ENCODE measurements around the gene LAIR1.
A peak's percentile ranks its signal among the peaks of the same experiment; 100 is the strongest.
"Not testable (repeated sequence)": the region's sequence is repeated elsewhere in the genome, so short reads cannot be mapped to it uniquely, and the experiment has no call there.

LAIR1 gene

GRCh38 chr19:54339646-54340358, 24.9 kb downstream of the LAIR1 start:
- no peak for DNase-seq

DNA sequence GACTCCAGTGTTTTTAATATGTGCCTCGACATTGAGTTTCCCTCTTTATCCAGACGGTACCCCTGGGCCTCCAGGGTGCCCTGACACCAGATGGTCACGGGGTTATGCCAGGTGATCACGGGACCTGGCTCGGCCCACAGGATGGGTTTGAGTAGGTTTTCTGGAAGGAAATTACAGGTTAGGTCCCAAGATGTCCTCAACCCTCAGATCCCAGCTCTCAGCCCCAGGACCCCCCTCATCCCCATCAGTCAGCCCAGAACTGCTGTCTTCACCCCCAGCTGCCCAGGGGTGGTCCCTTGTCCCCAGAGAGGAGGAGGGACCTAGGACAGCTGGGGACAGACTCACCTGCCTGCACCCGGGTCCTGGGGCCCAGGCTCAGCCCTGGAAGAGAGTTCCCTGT, 26.2 kb downstream of the LAIR1 start:
- no peak for DNase-seq

DNA sequence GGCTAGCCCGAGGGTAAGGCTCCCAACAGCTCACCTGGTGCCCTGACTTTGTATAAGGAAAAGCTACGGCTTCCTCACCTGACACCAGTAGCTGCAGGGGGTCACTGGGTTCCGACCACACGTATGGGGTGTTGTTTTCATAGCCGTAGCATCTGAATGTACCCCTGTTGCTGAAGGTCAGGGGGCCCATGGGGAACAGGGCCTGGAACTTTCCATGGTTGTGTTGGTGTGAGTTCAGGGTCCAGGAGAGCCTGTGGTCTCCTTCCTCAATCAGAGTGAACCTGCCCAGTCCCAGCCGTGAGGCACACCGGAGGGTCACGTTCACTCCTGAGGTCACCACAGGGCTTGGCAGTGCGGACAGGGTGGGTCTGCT, 26.9 kb downstream of the LAIR1 start:
- DNase-seq = no peak

- DNase-seq = no peak
These were observed 27.6 kb downstream of the LAIR1 start for GRCh38 chr19:54336893-54337857.

- no peak for DNase-seq
These were observed 28.5 kb downstream of the LAIR1 start for GRCh38 chr19:54335979-54336892.

GRCh38 chr19:54335164-54335563, 29.6 kb downstream of the LAIR1 start:
- DNase-seq = no peak

DNA sequence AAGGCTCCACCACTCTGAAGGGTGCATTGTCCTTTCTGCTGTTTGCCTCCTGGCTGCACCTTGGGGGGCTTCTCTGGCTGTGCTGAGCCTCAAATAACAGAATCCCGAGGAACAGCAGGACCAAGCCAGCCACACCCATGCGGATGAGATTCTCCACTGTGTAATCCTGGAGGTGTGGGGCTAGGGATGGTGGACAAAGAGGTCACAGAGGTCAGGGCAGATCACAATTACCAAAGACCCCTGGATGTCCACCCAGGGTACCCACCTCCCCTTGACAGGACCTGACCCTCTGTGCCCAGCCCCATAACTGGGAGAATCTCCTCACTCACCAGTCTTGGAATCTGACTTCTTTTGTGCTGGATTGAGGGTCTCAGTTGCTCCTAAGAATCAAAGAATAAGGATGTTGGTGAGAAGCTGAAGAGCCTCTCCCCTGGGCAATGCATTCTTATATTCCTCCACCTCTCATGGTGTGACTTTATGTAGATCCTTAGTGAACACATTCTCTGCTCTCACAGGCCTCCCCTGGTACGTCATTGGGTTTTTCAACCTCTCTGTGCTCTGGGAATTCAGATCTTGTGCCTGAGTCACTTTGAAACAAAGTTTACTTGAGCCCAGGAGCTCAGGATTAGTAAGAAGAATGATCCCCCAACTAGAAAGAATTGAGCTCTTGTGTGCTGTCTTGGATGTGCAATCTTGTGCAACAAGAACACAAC, 31.0 kb downstream of the LAIR1 start:
- no peak for DNase-seq

DNA sequence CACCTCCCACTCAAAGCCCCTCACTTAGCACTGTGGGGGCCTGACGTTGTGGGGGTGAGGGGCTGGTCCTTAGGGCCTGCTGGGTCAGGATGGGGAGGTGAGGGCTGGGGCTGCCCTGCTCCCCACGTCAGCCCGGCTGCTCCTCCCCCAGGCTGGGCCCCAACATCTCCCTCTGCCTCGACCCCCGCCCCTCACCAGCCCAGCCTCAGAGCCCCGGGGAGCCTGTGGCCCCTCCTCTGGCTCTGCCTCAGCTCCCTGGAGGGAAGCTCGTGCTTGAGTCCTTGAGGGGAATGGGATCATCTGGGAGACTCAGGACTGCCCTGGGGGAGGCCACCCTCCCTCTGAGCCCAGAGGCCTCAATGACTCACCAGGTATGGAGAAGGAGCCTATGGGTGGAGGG, 32.6 kb downstream of the LAIR1 start:
- no peak for DNase-seq

GRCh38 chr19:54331626-54332025, 33.1 kb downstream of the LAIR1 start:
- DNase-seq = no peak

DNA sequence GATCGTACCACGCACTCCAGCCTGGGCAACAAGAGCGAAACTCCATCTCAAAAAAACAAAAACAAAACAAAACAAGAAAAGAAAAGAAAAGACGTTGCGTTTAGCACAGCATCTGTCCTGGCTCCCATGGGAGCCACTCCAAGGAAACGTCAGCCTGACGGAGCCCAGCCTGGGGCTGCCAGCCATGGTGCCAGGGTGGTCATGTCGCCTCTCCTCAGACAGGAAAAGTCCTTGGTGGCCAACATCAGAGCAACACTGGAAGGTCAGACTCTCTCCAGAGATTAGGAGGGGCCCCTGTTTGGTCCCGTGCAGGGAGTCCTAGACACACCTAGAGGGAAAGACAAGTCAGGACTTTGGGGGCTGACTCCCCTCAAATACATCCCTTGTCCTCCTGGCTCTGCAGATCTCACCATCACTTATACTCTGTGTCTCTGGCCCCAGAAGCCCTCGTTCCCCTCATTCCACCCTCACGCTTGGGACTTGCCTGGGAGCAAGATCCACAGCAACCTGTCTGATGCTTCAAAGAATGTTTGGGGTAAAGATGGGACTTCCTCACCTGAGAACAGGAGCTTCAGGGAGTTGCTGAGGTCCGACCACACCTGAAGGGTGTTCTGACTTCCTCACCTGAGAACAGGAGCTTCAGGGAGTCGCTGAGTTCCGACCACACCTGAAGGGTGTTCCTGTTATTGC, 35.1 kb downstream of the LAIR1 start:
- no peak for DNase-seq

DNA sequence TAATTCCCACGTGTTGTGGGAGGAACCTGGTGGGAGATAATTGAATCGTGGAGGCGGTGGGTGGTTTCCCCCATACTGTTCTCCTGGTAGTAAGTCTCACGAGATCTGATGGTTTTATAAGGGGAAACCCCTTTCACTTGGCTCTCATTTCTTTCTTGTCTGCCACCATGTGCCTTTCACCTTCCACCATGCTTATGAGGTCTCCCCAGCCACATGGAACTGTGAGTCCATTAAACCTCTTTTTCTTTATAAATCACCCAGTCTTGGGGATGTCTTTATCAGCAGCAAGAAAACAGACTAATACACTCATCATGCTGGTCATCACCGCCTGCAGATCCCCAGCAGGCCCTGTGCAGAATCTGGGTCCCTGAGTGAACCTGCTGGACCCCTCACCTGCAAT, 36.0 kb downstream of the LAIR1 start:
- not testable (repeated sequence) for DNase-seq

- DNase-seq = no peak
These were observed 39.1 kb downstream of the LAIR1 start for GRCh38 chr19:54325631-54326030.

- DNase-seq = peak; percentile 66
These were observed 39.5 kb downstream of the LAIR1 start for GRCh38 chr19:54325194-54325621.

DNA sequence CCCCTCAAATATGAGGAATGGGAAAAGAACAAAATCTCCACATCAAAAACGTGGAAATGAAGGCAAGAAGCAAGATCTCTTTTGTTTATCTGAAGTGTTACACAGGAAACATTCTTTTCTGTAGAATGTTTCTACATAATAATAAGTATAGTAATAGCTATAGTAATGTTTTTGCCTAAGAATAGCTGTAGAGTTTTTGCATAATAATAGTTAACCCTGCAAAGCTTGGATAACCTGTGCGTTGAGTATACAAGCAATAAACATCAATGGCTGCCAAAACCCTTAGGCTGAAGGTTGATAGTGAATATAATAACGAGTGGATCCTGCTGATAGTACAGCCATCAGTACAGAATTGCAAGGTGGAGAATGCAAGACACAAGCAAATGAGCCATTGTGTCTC, 40.7 kb downstream of the LAIR1 start:
- DNase-seq = no peak

GRCh38 chr19:54322934-54323333, 41.8 kb downstream of the LAIR1 start:
- DNase-seq = not testable (repeated sequence)

DNA sequence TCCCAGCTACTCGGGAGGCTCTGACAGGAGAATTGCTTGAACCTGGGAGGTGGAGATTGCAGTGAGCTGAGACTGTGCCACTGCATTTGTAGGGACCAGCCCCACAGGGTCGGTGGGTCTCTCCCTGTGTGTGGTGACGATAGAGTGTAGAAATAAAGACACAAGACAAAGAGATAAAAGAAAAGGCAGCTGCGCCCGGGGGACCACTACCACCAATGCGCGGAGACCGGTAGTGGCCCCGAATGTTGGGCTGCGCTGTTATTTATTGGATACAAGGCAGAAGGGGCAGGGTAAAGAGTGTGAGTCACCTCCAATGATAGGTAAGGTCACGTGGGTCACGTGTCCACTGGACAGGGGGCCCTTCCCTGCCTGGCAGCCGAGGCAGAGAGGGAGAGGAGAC, 42.4 kb downstream of the LAIR1 start:
- not testable (repeated sequence) for DNase-seq

GRCh38 chr19:54319892-54320670, 44.6 kb downstream of the LAIR1 start:
- DNase-seq = no peak

DNA sequence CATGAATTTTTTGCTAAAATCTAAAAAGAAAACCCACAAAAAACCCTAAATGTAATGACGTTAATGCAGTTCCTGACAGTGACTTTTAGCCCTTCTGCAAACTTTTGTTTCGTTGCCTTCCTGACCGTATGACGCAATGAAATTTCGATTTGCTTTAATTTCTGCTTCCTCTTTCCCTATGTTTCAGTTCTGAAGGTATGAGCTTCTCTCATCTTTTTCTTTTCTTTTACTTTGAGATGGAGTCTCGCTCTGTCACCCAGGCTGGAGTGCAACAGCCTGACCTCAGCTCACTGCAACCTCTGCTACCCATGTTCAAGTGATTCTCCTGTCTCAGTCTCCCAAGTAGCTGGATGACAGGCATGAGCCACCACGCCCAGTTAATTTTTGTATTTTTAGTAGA, 45.7 kb downstream of the LAIR1 start:
- DNase-seq = no peak

DNA sequence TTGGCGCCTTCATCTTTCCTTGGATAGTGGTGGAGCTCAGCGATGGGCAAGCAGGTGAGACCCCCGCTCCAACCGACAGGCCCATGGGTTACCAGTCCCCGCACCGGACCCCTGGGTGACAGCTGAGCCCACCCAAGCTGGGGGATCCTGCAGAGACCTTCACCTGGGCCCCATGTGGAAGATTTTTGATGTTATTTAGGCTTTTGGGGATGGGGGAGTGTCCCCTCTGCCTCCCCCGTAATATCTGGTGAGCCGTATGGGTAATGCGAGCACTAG, 46.8 kb downstream of the LAIR1 start:
- DNase-seq = no peak

DNA sequence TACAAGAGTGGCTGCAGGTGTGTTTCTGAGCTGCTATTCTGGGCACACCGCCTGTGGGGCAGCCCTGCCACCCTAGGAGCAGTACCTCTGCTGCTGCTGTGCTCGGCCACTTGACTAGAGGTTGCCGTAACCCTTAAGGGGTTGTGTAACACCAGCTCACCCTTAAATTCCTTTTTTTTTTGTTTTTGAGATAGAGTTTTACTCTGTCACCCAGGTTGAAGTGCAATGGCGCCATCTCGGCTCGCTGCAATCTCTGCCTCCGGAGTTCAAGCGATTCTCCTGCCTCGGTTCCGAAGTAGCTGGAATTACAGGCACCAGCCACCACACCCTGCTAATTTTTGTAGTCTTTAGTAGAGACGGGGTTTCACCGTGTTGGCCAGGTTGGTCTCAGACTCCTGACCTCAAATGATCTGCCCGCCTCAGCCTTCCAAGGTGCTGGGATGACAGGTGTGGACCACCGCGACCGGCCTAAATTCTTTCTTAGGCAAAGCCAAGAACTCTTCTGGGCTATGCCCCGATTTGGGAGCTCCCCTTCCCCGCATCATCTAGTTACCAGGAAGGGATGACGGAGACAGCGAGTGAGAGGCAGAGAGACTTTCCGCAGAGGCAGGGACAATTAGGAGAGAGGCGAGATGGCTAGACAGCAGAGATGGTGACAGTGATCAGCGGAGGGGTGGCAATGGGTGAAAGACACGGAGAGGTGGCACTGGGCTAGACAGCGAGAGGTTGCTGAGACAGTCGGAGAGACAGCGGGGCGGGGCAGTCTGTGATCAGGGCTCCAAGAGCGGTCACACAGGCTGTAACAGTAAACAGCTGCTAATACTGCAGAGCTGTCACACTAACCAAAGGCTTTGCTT, 47.4 kb downstream of the LAIR1 start:
- DNase-seq = no peak
